Activated T-helper 9 cell treated with anti-CD3 and anti-CD28 coated beads, Interleukin-2, amount 50 U/mL, for 16 hours (primary cell): ENCODE measurements around the gene TARS1.

Source experiments
- DNase-seq: peaks from one replicate; pipeline ENCODE4 v3.0.0-alpha.2; 2020; ENCODE audit warnings: low read depth

The TARS1 gene

DNA sequence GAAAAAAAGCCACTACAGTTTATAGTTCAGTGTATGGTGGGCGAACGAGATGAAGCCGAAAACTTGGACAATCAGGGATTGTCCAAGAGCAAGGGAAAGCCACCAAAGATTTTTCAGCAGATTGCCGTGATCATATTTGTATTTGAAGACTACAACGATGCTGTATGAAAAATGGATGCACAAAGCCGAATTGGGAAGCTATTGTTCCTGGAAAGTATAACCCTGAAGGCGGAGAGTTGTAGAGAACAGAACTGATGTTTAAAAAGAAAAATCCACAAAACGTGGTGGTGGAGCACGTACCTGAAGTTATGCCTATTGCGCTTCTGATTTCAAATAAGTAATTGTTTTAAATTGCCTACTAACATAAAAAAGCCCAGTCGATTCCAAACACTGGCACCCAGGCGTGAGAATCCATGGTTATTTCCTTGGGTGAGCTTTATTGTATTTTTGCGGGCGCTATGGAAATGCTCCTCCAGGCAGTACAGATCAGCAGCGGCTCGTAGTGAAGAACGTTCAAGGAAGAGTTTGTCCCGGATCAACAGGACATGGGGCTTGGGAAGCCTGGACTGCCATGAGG is 772 bp upstream of the TARS1 start:
- DNase-seq, result no peak

GRCh38 chr5:33441241-33442177 is 744 bp downstream of the TARS1 start:
- no peak for DNase-seq

- DNase-seq, result no peak
Observed at GRCh38 chr5:33444542-33444941, 3.8 kb downstream of the TARS1 start.

DNA sequence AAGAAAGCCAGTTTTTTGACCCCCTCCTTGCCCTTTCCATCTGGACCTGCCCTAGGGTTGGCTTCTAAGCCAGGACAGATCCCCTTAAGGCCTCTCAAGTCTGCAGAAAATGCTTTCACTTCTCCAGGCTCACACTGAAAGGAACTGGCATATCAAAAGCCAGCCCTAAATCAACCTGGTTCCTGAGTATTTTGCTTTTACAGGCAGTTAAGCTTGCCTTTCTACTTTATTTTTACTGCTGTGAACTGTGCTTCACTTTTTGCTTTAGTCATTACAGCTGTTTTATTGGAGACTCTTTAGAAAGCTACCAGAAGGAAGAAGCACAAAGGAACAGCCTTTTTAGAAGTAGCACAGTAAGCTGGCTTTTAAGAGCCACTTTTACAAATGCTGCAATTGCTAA is 5.0 kb downstream of the TARS1 start:
- no peak for DNase-seq

- no peak for DNase-seq
Observed at GRCh38 chr5:33448118-33448517, 7.4 kb downstream of the TARS1 start.

DNA sequence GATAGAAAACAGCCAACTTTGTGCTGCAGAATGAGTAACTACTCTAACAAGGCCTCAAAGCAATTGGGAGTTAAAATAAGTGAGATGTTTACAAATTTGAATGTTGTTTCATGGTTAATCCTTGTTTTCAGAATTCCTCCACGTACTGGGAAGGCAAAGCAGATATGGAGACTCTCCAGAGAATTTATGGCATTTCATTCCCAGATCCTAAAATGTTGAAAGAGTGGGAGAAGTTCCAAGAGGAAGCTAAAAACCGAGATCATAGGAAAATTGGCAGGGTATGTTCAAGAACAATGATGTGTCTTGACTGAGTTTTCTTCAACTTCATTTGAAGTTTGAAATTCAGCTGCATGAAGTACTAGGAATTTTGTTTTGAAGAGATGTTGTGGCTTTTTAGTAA is 16.4 kb downstream of the TARS1 start:
- no peak for DNase-seq

DNA sequence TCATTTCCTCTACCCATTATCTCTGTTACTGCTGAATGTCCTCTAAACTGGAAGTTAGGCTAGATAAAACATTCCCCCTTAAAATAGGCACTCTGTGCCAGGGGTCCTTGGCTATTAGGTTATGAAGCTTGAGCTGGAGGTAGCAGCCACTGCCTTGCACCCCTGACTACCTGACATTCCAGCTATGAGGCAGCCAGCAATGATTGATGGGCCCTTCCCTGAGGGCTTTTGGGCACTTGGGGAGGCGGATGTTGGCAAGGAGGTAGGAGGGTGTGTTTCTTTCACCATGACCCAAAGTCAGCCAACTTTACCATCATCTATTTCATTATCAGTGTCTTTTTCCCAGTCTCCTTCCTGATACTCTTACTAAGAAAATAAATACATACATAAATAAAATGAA is 17.1 kb downstream of the TARS1 start:
- no peak for DNase-seq

DNA sequence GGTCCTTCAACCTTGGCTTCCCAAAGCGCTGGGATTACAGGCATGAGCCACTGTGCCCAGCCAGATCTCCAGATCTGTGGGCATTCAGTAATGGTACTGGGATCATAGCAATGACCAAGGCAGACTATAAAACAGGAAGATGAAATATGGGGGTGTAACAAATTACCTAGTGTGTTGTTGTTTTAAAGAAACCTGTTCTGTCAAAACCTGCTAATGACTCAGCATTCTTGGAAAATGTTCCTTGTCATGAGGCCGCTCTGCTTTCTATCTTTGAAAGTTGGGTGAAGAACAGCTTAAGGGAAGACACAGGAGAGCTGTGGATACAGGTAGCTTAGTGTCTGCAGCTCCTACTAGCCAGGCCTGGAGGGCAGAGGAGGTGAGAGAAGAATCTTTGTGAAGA is 19.4 kb downstream of the TARS1 start:
- DNase-seq, result no peak

DNA sequence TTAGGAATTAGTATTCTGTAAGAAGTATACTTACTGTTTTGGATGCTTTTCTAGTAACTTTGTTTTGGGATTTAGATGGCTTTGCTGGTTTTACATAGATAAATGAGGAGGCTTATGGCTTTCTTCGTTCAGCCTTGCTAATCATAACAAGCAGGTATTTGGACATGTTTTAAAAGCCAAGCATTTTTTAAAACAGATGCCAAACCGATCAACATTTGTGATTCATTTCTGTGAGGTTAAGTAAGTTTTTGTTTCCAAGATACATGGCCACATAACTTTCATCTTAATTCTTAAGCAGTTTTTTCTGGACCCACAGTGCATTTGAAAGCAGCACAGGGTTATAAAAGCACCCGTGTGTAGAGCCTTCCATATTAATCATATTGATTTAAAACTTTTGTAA is 21.7 kb downstream of the TARS1 start:
- no peak for DNase-seq

DNA sequence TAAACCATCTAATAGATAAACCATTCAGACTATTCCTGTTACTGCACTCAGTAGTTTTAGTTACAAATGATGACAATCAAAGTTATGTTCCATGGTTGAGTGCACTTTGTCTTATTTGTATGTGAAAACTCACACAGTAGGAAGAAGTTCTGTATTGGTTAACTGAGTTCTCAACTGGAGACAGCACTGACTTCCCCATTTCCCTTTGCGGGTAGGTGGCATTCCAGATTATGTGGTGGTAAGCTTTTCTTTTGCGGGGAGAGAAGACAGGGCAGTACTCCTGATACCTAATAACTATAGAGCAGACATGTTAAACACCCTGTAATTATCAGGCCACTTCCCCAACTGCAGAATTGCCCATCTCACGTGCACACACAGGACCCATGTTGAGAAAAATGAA is 24.4 kb downstream of the TARS1 start:
- no peak for DNase-seq

DNA sequence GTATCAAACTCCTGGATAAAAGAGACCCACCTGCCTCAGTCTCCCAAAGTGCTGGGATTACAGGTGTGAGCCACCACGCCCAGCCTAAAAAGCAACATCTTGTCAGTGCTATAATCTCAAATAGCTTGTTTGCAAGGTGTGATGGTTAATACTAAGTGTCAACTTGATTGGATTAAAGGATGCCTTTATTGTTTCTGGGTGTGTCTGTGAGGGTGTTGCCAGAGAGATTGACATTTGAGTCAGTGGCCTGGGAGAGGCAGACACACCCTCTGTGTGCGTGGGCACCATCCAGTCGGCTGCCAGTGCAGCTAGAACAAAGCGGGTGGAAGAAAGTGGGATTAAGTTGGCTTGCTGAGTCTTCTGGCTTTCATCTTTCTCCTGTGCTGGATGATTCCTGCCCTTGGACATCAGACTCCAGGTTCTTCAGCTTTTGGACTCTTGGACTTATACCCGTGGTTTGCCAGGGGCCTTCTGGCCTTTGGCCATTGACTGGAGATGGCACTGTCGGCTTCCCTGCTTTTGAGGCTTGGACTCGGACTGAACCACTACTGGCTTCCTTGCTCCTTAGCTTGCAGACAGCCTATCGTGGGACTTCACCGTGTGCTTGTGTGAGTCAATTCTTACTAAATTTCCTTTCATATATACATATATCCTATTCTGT is 28.1 kb downstream of the TARS1 start:
- no peak for DNase-seq

GRCh38 chr5:33470544-33470943 is 29.8 kb downstream of the TARS1 start:
- no peak for DNase-seq

- no peak for DNase-seq
Observed at GRCh38 chr5:33472805-33473409, 32.1 kb downstream of the TARS1 start.

DNA sequence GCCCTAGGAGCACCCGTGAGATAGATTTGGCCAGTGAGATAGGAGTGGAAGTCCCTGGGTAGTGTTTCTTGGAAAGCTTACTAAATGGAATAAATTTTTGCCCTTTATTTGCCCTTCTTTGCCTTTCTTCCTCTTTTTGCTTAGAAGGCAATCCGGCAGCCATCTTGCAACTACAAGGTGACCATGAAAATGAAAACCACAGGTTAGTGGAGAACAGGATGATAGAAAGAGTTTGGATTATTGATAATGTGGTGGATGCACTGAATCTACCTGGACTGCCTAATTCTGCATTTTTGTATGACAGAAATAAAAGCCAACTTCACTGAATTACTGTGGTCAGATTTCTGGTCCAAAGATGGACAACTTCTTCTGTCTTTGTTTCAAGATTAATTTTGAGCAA is 33.2 kb downstream of the TARS1 start:
- DNase-seq, result no peak

GRCh38 chr5:33474931-33475499 is 34.2 kb downstream of the TARS1 start:
- no peak for DNase-seq

GRCh38 chr5:33475706-33476105 is 34.9 kb downstream of the TARS1 start:
- no peak for DNase-seq

DNA sequence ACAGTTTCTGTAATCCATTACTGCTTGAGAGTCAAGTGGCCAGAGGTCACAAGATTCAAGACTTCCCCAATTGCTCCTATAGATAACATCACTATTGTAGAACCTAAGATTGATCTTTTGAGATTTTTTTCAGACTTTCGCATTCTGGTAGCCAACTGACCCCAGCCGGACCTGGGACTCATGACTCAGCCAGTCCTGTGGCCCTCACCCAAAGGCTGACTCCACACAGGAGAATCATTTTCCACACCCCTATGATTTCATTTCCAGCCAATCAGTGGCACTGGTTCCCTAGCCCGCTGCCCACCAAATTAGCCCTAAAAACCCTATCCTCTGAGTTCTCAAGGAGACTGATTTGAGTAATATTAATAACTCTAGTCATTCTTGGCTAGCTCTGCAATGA is 36.2 kb downstream of the TARS1 start:
- no peak for DNase-seq

DNA sequence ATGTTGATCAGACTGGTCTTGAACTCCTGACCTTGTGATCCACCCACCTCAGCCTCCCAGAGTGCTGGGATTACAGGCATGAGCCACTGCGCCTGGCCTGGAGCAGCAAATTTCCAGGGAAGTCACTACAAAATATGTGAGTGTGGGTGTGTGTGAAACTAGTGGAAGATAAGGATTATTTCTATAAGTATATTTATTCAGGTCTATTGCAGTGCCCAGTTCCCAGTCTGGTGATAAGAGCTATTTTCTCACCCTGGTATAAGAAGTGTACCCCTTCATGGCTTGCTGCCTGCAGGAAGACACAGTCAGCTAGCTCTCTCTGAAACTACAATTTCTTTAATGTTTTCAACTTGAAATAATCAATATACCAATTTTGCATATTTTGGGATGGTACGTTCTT is 37.1 kb downstream of the TARS1 start:
- DNase-seq, result no peak

DNA sequence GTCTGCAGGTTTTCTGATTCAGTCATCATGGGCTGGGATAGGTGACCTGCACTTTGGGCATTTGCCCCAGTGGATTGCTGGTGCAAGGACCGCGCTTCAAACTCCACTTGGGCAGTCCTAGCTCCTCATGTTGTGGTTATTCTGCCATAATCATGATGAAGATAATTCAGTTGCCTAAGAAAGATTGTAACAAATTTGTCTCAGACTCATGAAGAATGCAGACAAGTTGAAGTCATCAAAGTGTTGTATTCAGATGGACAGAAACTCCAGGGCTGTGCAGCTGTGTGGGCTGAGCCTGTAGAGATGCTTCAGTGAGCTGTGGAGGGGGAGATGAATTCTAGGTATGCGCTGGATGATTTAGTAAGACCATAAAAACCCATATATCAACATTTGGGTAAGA is 38.5 kb downstream of the TARS1 start:
- DNase-seq, result no peak

DNA sequence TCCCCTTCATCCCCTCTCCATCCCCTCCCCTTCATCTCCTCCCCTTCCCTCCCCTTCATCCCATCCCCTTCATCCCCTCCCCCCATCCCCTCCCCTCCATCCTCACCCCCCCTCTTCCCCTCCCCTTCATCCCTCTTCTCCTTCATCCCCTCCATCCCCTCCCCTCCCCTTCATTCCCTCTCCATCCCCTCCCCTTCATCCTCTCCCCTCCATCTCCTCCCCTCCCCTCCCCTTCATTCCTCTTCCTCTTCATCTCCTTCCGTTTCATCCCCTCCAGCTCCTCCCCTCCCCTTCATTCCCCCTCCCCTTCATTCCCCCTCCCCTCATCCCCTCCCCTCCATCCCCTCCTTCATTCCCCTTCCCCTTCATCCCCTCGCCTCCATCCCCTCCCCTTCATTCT is 40.1 kb downstream of the TARS1 start:
- DNase-seq, result no peak

DNA sequence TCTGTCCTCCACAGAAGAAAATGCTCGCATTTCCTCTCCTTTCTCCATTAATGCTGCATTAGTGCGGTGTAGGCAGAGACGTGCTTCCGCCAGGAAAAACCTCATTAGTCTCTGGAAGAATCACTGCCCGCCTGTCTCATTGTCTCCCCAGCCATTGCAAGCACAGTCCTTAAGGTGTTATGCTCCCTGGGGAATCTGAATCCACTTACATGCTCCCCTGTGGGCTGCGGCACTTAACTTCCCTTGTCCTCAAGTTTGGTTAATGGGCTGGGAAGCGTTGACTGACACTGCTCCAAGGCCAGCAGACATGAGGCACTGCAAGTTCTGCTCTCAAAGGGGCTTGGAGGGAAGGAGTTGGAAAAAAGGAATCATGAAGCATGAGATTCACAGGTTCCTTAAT is 41.6 kb downstream of the TARS1 start:
- no peak for DNase-seq

GRCh38 chr5:33487236-33487635 is 46.5 kb downstream of the TARS1 start:
- no peak for DNase-seq
